ENCODE data around the gene DENND1C.

Gene DENND1C

DNA sequence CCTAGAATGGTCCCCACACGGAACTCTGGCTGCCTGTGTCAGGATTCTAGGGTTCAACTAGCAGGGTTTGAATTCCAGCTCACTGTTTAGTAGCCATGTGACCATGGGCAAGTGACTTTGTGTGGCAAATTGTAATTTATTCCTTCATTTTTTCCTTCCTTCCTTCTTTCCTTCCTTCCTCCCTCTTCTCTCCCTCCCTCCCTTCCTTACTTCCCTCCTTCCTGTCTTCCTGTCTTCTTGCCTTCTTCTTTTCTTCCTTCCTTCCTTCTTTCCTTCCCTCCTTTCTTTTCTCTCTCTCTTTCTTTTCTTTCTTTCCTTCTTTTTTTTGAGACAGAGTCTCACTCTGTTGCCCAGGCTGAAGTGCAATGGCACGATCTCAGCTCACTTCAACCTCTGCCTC lies 8.5 kb upstream of the DENND1C start:
- peaks cover 0 to 5% of the 10 kb centered on the region in 2 donors for H3K9me3 ChIP-seq (ENCODE audit: control insufficient read depth in 2 of 2, low read length in 2 of 2)
- H3K4me1 ChIP-seq (ENCODE audit: control insufficient read depth, insufficient read depth, low read length), result no peaks in the 10 kb centered on the region
- H3K27me3 ChIP-seq (ENCODE audit: control insufficient read depth in 1 of 2, insufficient read depth in 2 of 2, low read length in 2 of 2), result peaks cover 2 to 3% of the 10 kb centered on the region in 2 donors
- no peaks in the 10 kb centered on the region for H3K36me3 ChIP-seq (ENCODE audit: control insufficient read depth in 2 of 2, insufficient read depth in 2 of 2, low read length in 2 of 2)
- H3K27ac ChIP-seq (ENCODE audit: low read length), result no peak overlapping the region
- H3K4me3 ChIP-seq (ENCODE audit: low read length in 2 of 2), result no peak overlapping the region
- H3K9ac ChIP-seq (ENCODE audit: low read length in 2 of 2), result no peak overlapping the region

DNA sequence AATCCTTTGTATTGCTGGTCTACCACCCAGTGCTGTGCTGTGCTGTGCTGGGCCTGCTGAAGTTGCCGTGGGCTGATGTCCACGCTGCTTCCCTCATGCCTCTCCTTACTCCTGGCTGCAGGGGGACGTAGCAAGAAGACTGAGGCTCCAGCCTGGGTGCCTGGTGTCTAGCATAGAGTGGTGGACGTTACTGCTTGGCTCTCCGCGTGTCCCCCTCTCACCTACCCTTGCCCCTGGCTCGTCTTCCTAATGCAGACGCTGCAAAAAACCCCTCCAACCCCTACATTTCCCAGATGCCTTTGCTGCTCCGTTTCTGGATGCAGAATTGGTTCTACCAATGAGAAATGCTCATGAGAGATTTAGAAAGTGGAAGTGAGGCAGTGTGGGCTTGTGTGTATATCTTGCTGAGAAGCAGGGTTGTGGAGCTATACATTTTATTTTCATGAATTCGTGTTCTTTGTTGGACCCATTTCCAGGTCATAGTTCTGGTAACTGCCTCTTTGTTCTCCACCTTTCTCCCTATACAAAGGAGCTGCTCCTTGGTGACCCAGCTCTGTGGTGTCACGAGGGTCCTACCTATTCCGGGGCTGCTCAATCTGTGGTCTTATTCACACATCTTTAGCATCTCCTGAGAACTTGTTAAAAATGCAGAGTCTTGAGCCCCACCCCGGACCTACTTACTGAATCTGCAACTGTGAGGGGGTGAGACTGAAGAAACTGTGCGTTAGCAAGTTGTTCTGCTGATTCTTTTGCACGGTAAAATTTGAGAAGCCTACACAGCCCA lies 7.9 kb upstream of the DENND1C start:
- Histone ChIP-seq H3K4me3 (ENCODE audit: low read length in 2 of 2) (no peak overlapping the region), H3K9me3 (ENCODE audit: control insufficient read depth in 2 of 2, low read length in 2 of 2) (peaks cover 0 to 5% of the 10 kb centered on the region in 2 donors), H3K4me1 (ENCODE audit: control insufficient read depth, insufficient read depth, low read length) (no peaks in the 10 kb centered on the region), H3K9ac (ENCODE audit: low read length in 2 of 2) (no peak overlapping the region), H3K36me3 (ENCODE audit: control insufficient read depth in 2 of 2, insufficient read depth in 2 of 2, low read length in 2 of 2) (no peaks in the 10 kb centered on the region), H3K27me3 (ENCODE audit: control insufficient read depth in 1 of 2, insufficient read depth in 2 of 2, low read length in 2 of 2) (peaks cover 2 to 3% of the 10 kb centered on the region in 2 donors), H3K27ac (ENCODE audit: low read length) (no peak overlapping the region)

DNA sequence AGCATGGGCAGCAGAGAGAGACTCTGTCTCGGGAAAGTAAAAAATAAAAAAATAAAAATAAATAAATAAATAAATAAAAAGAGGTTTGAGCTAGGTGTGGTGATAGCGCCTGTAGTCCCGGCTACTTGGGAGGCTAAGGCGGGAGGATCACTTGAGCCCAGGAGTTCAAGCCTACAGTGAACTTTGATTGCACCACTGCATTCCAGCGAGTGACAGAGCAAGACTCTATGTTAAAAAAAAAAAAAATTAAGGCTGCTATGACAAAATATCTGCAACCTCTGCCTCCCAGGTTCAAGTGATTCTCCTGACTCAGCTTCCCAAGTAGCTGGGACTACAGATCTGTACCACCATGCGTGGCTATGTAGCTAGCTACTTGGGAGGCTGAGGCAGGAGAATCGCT lies 3.2 kb upstream of the DENND1C start:
- H3K36me3 ChIP-seq (ENCODE audit: control insufficient read depth in 2 of 2, insufficient read depth in 2 of 2, low read length in 2 of 2), result no peaks in the 10 kb centered on the region
- H3K27ac ChIP-seq (ENCODE audit: low read length), result no peak overlapping the region
- H3K4me1 ChIP-seq (ENCODE audit: control insufficient read depth, insufficient read depth, low read length), result no peaks in the 10 kb centered on the region
- H3K4me3 ChIP-seq (ENCODE audit: low read length in 2 of 2), result no peak overlapping the region
- no peak overlapping the region for H3K9ac ChIP-seq (ENCODE audit: low read length in 2 of 2)
- no peaks in the 10 kb centered on the region for H3K9me3 ChIP-seq (ENCODE audit: control insufficient read depth in 2 of 2, low read length in 2 of 2)
- peaks cover 3 to 5% of the 10 kb centered on the region in 2 donors for H3K27me3 ChIP-seq (ENCODE audit: control insufficient read depth in 1 of 2, insufficient read depth in 2 of 2, low read length in 2 of 2)

DNA sequence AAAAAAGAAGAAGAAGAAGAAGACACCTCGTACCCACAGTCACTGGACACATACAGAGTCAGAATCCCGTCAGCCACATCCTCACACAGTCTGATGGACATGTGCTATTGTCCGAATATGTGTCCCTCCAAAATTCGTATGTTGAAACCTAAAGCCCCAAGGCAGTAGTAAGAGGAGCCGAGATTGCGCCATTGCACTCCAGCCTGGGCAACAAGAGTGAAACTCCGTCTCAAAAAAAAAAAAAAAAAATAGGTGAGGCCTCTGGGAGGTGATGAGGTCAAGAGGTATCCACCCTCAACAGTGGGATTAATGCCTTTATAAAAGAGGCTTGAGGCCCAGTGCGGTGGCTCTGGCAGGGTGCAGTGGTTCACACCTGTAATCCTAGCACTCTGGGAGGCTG lies 2.6 kb upstream of the DENND1C start:
- Histone ChIP-seq H3K36me3 (ENCODE audit: control insufficient read depth in 2 of 2, insufficient read depth in 2 of 2, low read length in 2 of 2) (no peaks in the 10 kb centered on the region), H3K9me3 (ENCODE audit: control insufficient read depth in 2 of 2, low read length in 2 of 2) (no peaks in the 10 kb centered on the region), H3K4me1 (ENCODE audit: control insufficient read depth, insufficient read depth, low read length) (no peaks in the 10 kb centered on the region), H3K9ac (ENCODE audit: low read length in 2 of 2) (no peak overlapping the region), H3K27me3 (ENCODE audit: control insufficient read depth in 1 of 2, insufficient read depth in 2 of 2, low read length in 2 of 2) (peaks cover 3 to 5% of the 10 kb centered on the region in 2 donors), H3K4me3 (ENCODE audit: low read length in 2 of 2) (no peak overlapping the region), H3K27ac (ENCODE audit: low read length) (no peak overlapping the region)

DNA sequence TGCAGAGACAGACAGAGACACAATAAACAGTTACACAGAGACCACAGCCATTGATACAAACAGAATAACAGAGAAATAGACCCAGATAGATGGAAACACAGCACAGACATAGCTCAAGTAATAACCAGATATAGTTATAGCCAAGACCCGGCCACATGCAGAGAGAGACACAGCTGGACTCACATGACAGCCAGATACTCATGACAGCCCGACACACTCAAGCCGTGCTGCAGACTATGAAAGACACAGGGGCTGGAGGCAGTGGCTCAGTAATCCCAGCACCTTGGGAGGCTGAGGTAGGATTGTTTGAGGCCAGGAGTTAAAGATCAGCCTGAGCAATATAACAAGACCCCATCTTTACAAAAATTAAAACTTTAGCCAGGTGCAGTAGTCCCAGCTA lies 1.6 kb upstream of the DENND1C start:
- H3K4me3 ChIP-seq (ENCODE audit: low read length in 2 of 2), result no peak overlapping the region
- H3K9me3 ChIP-seq (ENCODE audit: control insufficient read depth in 2 of 2, low read length in 2 of 2), result no peaks in the 10 kb centered on the region
- H3K27ac ChIP-seq (ENCODE audit: low read length), result no peak overlapping the region
- H3K4me1 ChIP-seq (ENCODE audit: control insufficient read depth, insufficient read depth, low read length), result no peaks in the 10 kb centered on the region
- peaks cover 3 to 9% of the 10 kb centered on the region in 2 donors for H3K27me3 ChIP-seq (ENCODE audit: control insufficient read depth in 1 of 2, insufficient read depth in 2 of 2, low read length in 2 of 2)
- H3K36me3 ChIP-seq (ENCODE audit: control insufficient read depth in 2 of 2, insufficient read depth in 2 of 2, low read length in 2 of 2), result no peaks in the 10 kb centered on the region
- H3K9ac ChIP-seq (ENCODE audit: low read length in 2 of 2), result no peak overlapping the region

DNA sequence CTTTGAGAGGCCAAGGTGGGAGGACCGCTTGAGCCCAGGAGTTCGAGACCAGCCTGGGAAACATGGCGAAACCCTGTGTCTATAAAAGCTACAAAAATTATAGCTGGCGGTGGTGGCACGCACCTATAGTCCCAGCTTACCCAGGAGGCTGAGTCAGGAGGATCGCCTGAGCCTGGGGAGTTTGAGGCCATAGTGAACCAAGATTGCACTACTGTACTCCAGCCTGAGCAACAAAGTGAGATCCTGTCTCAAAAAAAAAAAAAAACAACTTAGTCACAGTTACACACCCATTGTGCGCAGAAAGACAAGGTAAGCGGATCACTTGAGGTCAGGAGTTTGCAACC lies 728 bp upstream of the DENND1C start:
- no peak overlapping the region for H3K27ac ChIP-seq (ENCODE audit: low read length)
- H3K4me3 ChIP-seq (ENCODE audit: low read length in 2 of 2), result no peak overlapping the region
- no peaks in the 10 kb centered on the region for H3K36me3 ChIP-seq (ENCODE audit: control insufficient read depth in 2 of 2, insufficient read depth in 2 of 2, low read length in 2 of 2)
- no peaks in the 10 kb centered on the region for H3K9me3 ChIP-seq (ENCODE audit: control insufficient read depth in 2 of 2, low read length in 2 of 2)
- peaks cover 3 to 9% of the 10 kb centered on the region in 2 donors for H3K27me3 ChIP-seq (ENCODE audit: control insufficient read depth in 1 of 2, insufficient read depth in 2 of 2, low read length in 2 of 2)
- no peaks in the 10 kb centered on the region for H3K4me1 ChIP-seq (ENCODE audit: control insufficient read depth, insufficient read depth, low read length)
- no peak overlapping the region for H3K9ac ChIP-seq (ENCODE audit: low read length in 2 of 2)

DNA sequence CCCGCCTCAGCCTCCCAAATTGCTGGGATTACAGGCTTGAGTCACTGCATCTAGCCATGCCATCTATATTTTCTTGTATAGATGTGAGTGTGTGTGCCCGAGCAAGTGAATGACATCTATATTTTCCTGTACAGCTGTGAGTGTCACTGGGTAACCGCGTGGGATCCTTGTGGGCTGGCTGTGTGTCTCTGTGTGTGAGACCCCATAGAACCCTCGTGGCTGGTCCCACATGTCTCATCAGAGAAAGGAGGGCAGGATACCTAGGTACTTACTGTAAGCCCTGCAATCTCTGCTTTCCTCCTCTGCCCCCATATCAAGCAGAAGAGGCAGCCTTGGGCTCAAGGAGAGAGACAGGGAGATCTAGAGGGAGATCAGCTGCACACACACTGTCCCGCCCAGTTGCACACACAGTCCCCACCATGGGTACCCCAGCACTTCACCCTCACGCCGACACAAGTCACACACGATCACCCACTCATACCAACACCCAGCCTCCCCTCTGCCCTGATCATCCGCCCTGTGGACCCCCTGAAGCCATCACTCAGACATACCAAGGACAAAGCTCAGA lies 655 bp downstream of the DENND1C start:
- Histone ChIP-seq H3K9me3 (ENCODE audit: control insufficient read depth in 2 of 2, low read length in 2 of 2) (no peaks in the 10 kb centered on the region), H3K9ac (ENCODE audit: low read length in 2 of 2) (no peak overlapping the region), H3K27ac (ENCODE audit: low read length) (no peak overlapping the region), H3K27me3 (ENCODE audit: control insufficient read depth in 1 of 2, insufficient read depth in 2 of 2, low read length in 2 of 2) (peaks cover 16 to 20% of the 10 kb centered on the region in 2 donors), H3K36me3 (ENCODE audit: control insufficient read depth in 2 of 2, insufficient read depth in 2 of 2, low read length in 2 of 2) (no peaks in the 10 kb centered on the region), H3K4me3 (ENCODE audit: low read length in 2 of 2) (peak overlapping the region in 1 of 2 donors; percentile 15), H3K4me1 (ENCODE audit: control insufficient read depth, insufficient read depth, low read length) (peaks cover 6% of the 10 kb centered on the region)

DNA sequence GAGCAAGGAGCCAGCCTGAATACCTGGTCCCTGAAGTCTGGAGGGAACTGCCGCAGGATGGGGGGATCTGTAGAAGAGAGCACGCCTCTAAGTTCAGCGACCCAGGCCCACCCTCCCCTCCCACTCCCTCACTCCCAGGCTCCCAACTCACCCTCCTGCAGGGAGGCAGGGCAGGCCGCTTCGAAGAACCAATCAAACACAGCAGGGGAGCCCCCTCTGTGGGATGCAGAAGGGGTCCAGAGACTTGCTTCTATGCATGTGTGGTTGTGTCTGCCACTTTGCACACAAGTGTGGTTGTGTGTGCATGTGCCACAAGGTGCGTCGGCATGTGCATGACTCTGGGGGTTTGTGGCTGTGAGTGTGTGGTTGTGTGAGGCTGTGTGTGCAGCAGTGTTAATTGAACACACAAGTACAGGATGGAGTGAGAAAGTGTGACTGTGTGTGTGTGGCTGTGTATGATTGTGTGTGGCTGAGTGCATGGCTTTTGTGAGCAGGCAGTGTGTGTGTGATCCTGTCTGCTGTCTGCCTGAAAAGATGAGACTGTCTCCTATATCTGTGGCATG lies 1.7 kb downstream of the DENND1C start:
- no peaks in the 10 kb centered on the region for H3K36me3 ChIP-seq (ENCODE audit: control insufficient read depth in 2 of 2, insufficient read depth in 2 of 2, low read length in 2 of 2)
- no peak overlapping the region for H3K9ac ChIP-seq (ENCODE audit: low read length in 2 of 2)
- no peaks in the 10 kb centered on the region for H3K9me3 ChIP-seq (ENCODE audit: control insufficient read depth in 2 of 2, low read length in 2 of 2)
- no peak overlapping the region for H3K4me3 ChIP-seq (ENCODE audit: low read length in 2 of 2)
- peaks cover 24 to 30% of the 10 kb centered on the region in 2 donors for H3K27me3 ChIP-seq (ENCODE audit: control insufficient read depth in 1 of 2, insufficient read depth in 2 of 2, low read length in 2 of 2)
- H3K27ac ChIP-seq (ENCODE audit: low read length), result no peak overlapping the region
- H3K4me1 ChIP-seq (ENCODE audit: control insufficient read depth, insufficient read depth, low read length), result peaks cover 13% of the 10 kb centered on the region

DNA sequence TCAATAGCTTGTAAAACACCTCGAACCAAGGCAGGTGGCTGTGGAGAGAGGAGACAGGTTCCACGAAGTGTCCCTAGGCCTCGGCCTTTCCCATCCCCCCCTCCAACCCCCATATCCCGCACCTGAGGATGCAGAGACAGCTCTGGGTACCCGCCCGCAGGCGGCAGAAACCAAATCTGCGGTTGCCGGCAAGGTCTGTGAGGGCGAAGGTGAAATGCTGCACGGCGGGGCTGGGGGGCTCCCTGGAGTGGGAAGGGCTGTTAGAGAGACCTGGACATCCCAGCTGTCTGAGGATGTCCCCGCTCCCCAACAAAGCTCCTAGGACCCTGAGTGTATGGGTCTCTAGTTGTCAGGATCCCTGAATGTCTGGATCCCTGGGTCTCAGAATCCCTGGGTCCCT lies 2.8 kb downstream of the DENND1C start:
- Histone ChIP-seq H3K4me3 (ENCODE audit: low read length in 2 of 2) (no peak overlapping the region), H3K36me3 (ENCODE audit: control insufficient read depth in 2 of 2, insufficient read depth in 2 of 2, low read length in 2 of 2) (no peaks in the 10 kb centered on the region), H3K27ac (ENCODE audit: low read length) (no peak overlapping the region), H3K9me3 (ENCODE audit: control insufficient read depth in 2 of 2, low read length in 2 of 2) (no peaks in the 10 kb centered on the region), H3K4me1 (ENCODE audit: control insufficient read depth, insufficient read depth, low read length) (peaks cover 13% of the 10 kb centered on the region), H3K9ac (ENCODE audit: low read length in 2 of 2) (no peak overlapping the region), H3K27me3 (ENCODE audit: control insufficient read depth in 1 of 2, insufficient read depth in 2 of 2, low read length in 2 of 2) (peaks cover 26 to 30% of the 10 kb centered on the region in 2 donors)

DNA sequence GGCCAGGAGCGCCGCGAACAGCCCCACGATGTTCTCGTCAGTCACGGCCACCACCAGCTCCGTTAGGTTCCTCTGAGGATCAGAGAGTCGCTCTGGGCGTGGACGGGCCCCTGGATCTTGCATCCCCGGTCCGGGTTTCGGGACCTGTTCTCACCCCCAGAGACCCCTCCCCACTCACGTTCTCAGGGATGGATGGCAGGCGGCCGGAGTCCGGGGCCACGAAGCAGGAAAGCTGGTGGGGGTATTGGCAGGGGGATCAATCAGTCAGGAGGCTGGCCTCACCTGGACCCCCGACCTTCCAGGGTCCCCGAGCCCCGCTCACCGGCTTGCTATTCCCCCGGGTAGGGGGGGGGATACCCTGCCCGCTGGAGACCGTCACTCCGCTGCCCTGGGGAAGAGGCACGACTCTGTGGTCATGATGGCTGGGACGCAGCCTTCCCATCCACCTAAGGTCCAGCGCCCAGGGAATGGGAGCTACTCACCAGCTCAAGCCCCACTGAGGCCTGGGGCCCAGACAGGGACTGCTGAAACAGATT lies 4.6 kb downstream of the DENND1C start:
- H3K27me3 ChIP-seq (ENCODE audit: control insufficient read depth in 1 of 2, insufficient read depth in 2 of 2, low read length in 2 of 2), result peaks cover 24 to 30% of the 10 kb centered on the region in 2 donors
- no peak overlapping the region for H3K9ac ChIP-seq (ENCODE audit: low read length in 2 of 2)
- no peak overlapping the region for H3K4me3 ChIP-seq (ENCODE audit: low read length in 2 of 2)
- H3K9me3 ChIP-seq (ENCODE audit: control insufficient read depth in 2 of 2, low read length in 2 of 2), result no peaks in the 10 kb centered on the region
- H3K4me1 ChIP-seq (ENCODE audit: control insufficient read depth, insufficient read depth, low read length), result peaks cover 13% of the 10 kb centered on the region
- H3K27ac ChIP-seq (ENCODE audit: low read length), result no peak overlapping the region
- H3K36me3 ChIP-seq (ENCODE audit: control insufficient read depth in 2 of 2, insufficient read depth in 2 of 2, low read length in 2 of 2), result no peaks in the 10 kb centered on the region

Measured in stomach smooth muscle (tissue), 2 donors.